Measurements from ENCODE around the gene SPEM3.

SPEM3 gene

DNA sequence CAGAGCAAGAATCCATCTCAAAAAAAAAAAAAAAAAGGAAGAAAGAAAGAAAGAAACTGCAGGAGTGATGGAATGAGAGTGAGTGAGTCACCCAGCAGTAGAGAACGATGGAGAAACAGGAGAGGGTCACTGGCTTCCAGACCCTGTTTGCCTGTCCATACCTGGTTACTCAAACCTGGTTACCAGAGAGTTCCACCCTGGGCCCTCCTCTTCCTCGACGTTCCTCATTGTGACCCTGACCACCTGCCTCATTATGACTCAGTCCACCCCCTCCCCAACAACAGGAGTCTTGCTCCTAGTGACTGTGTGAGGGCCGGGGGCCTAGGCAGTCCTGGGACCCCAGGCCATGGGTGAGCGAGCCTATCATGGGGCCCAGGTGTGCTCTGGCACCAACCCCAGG lies at the start of gene SPEM3:
Gene SPEM3, plus strand, starts transcription at position 301 of the 400 bp plus-strand sequence. Its CDS starts 46 bp downstream, at position 347.
- Mint-ChIP-seq H3K4me3 (no peak within 1 kb of the TSS), H3K4me1 (ENCODE audit: low read depth) (no peaks in the 10 kb centered on the region), H3K27ac (no peak within 1 kb of the TSS), H3K9me3 (no peaks in the 10 kb centered on the region), H3K27me3 (ENCODE audit: low read depth) (no peaks in the 10 kb centered on the region), H3K36me3 (ENCODE audit: low read depth) (no peaks in the 10 kb centered on the region)
- no peak for DNase-seq (ENCODE audit: low spot score)

DNA sequence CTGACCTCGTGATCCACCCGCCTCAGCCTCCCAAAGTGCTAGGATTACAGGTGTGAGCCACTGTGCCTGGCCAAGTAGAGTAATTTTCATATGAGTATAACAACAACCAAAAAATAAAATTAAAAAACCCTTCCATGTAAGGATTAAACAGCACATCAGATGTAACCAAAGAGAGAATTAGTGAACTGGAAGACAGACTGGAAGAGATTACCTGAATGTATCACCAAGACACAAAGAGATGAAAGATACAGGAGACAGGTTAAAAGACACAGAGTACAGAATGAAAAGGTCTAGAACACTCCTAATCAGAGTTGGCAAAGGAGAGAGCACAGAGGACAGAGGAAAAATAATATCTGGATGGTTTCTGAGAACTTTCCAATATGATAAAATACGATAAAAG lies 49.5 kb upstream of the SPEM3 start:
- no peaks in the 10 kb centered on the region for H3K4me1 Mint-ChIP-seq (ENCODE audit: low read depth)
- peaks cover 39% of the 10 kb centered on the region for H3K27me3 Mint-ChIP-seq (ENCODE audit: low read depth)

DNA sequence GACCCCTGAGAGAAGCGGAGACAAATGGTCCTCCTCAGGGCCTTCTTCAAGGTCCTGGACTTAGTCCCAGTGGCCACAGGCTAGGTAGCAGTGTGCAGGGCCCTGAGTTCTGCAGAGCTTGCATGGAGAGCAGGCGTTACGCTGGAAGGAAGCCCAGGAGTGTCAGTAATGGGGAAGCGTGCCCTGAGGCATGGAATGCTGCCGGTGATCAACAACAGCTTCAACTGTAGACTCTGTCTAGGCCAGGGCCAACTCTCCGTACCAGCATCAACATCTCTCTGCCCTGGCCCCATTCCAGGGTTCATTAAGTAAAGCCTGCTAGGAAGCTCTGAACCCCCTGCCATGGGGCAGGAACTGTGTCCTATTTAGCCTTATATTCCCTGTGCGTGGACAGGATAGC lies 48.3 kb upstream of the SPEM3 start:
- no peak overlapping the region for H3K27ac Mint-ChIP-seq
- peaks cover 5% of the 10 kb centered on the region for H3K9me3 Mint-ChIP-seq
- DNase-seq (ENCODE audit: low spot score), result no peak
- H3K27me3 Mint-ChIP-seq (ENCODE audit: low read depth), result peaks cover 37% of the 10 kb centered on the region
- H3K4me1 Mint-ChIP-seq (ENCODE audit: low read depth), result peaks cover 5% of the 10 kb centered on the region
- H3K36me3 Mint-ChIP-seq (ENCODE audit: low read depth), result no peaks in the 10 kb centered on the region
- no peak overlapping the region for H3K4me3 Mint-ChIP-seq

More for the DNA sequence above, 49.5 kb upstream of the SPEM3 start:
- no peak overlapping the region for H3K27ac Mint-ChIP-seq
- no peaks in the 10 kb centered on the region for H3K36me3 Mint-ChIP-seq (ENCODE audit: low read depth)
- no peak for DNase-seq (ENCODE audit: low spot score)
- H3K4me3 Mint-ChIP-seq, result no peak overlapping the region
- peaks cover 5% of the 10 kb centered on the region for H3K9me3 Mint-ChIP-seq

DNA sequence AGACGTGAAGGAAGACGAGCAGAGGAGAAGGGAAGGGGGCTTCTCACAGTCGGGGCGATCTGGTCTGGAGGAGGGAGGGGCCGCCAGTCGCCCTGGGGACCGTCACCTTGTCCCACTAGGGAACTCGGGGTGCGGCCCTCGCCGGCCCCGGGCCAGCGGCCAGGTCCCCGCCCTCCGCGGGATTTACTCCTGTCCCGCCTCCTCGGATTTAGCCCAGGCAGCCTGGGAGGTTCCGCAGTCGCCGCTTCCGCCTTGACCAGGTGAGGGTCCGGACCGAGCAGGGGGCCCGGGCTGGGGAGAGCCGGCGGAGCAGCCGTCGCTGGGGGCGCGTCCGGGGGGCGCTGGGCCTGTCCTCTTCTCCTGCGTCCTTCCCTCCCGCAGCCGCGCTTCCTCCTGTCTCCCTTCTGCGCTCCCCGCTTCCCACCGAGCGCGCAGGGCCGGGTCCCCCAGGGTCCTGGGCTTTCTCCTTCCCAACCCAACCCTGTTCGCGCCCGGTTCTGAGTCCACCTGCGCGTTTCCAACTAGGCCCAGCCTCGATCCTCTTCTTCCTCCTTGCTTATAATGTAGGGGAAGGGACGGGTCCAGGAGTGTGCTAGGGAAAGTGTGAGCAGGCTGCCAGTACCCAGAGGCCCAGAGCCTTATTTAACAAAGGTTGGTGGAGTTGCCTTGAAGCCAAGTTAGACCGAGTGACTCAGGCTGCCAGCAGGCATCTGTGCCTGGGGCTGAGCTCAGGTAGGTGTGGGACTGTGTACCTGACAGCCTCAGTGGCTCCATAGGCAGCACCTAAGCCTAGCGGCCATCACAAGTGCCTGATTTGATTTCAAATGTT lies 47.6 kb upstream of the SPEM3 start, which contains the start of gene TNK1:
Gene TNK1, plus strand, starts transcription at position 235 of the 829 bp plus-strand sequence. CDS start 1,838 bp downstream, outside the sequence.
- DNase-seq (ENCODE audit: low spot score), result no peak
- H3K27me3 Mint-ChIP-seq (ENCODE audit: low read depth), result peaks cover 37% of the 10 kb centered on the region
- H3K4me1 Mint-ChIP-seq (ENCODE audit: low read depth), result peaks cover 5% of the 10 kb centered on the region
- H3K9me3 Mint-ChIP-seq, result peaks cover 5% of the 10 kb centered on the region
- peaks cover 3% of the 10 kb centered on the region for H3K36me3 Mint-ChIP-seq (ENCODE audit: low read depth)
- no peak within 1 kb of the TSS for H3K27ac Mint-ChIP-seq
- no peak within 1 kb of the TSS for H3K4me3 Mint-ChIP-seq

DNA sequence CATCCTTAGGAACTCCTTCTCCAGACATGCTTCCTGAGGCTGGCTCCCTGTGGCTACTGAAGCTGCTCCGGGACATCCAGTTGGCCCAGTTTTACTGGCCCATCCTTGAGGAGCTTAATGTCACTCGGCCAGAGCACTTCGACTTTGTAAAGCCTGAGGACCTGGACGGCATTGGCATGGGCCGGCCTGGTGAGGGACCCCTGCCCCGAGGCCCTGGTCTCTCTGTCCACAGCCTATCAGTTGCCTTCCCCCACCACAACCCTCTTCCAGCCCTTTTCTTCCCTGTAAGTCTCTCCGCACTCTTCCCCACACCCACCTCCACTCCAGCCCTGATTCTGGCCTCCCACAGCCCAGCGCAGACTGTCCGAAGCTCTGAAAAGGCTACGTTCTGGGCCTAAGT lies 45.8 kb upstream of the SPEM3 start:
- peaks cover 32% of the 10 kb centered on the region for H3K27me3 Mint-ChIP-seq (ENCODE audit: low read depth)
- H3K4me1 Mint-ChIP-seq (ENCODE audit: low read depth), result peaks cover 5% of the 10 kb centered on the region
- H3K4me3 Mint-ChIP-seq, result no peak overlapping the region
- peaks cover 10% of the 10 kb centered on the region for H3K36me3 Mint-ChIP-seq (ENCODE audit: low read depth)
- H3K27ac Mint-ChIP-seq, result no peak overlapping the region
- DNase-seq (ENCODE audit: low spot score), result no peak
- H3K9me3 Mint-ChIP-seq, result peaks cover 5% of the 10 kb centered on the region

DNA sequence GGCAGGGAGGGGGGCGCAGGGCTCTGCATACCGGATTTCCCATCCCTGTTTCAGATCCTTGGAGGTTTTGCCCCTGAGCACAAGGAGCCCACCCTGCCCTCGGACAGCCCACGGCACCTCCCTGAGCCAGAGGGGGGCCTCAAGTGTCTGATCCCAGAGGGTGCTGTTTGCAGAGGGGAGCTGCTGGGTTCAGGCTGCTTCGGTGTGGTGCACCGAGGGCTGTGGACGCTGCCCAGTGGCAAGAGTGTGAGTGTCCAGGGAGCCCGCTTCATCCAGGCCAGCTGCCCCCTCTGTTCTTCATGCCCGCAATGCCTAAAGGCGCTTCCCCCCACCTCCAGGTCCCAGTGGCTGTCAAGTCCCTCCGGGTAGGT lies 45.3 kb upstream of the SPEM3 start:
- Mint-ChIP-seq H3K27ac (no peak overlapping the region), H3K4me1 (ENCODE audit: low read depth) (peaks cover 5% of the 10 kb centered on the region), H3K27me3 (ENCODE audit: low read depth) (peaks cover 32% of the 10 kb centered on the region), H3K4me3 (no peak overlapping the region), H3K9me3 (peaks cover 5% of the 10 kb centered on the region), H3K36me3 (ENCODE audit: low read depth) (peaks cover 11% of the 10 kb centered on the region)
- DNase-seq (ENCODE audit: low spot score), result no peak

DNA sequence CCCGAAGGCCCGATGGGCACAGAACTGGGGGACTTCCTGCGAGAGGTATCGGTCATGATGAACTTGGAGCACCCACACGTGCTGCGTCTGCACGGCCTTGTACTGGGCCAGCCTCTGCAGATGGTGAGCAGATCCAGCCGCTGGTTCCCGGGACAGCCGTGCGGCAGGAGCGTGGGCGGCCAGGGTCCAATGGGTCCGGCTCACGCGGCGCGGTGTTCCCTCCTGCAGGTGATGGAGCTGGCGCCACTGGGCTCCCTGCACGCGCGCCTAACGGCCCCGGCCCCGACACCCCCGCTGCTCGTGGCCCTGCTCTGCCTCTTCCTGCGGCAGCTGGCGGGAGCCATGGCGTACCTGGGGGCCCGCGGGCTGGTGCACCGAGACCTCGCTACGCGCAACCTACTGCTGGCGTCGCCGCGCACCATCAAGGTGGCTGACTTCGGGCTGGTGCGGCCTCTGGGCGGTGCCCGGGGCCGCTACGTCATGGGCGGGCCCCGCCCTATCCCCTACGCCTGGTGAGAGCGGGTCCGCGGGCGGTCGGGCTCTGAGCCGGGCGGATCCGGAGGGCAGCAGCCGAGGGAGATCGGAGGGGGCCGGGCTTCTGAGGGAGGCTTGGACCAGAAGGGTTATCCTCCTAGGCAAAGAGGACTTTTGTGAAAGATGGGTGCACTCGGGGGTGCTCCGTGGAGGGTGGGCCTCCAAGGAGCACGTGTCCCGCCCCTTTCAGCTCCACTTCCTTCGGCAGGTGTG lies 44.7 kb upstream of the SPEM3 start:
- Mint-ChIP-seq H3K4me1 (ENCODE audit: low read depth) (peaks cover 5% of the 10 kb centered on the region), H3K27ac (peak overlapping the region; percentile 22), H3K9me3 (peaks cover 5% of the 10 kb centered on the region), H3K4me3 (peak overlapping the region; percentile 66), H3K36me3 (ENCODE audit: low read depth) (peaks cover 14% of the 10 kb centered on the region), H3K27me3 (ENCODE audit: low read depth) (peaks cover 32% of the 10 kb centered on the region)
- DNase-seq (ENCODE audit: low spot score), result peak; percentile 72

DNA sequence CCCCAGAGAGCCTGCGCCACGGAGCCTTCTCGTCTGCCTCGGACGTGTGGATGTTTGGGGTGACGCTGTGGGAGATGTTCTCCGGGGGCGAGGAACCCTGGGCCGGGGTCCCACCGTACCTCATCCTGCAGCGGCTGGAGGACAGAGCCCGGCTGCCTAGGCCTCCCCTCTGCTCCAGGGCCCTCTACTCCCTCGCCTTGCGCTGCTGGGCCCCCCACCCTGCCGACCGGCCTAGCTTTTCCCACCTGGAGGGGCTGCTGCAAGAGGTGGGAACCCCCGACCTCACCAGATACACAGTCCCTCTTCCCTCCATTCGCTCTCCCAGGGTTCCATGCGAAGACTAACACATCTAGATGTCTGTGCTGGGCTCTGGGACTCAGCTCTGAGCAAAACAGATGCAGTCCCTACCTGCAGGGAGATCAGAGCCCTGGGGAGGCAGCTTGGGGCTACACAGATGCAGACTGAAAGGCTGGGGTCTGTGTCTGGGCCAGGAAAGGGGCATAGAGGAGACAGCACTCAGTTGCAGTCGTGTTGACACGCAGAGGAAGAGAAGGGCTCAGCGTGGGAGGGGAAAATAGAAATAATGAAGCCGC lies 44.1 kb upstream of the SPEM3 start:
- Mint-ChIP-seq H3K4me1 (ENCODE audit: low read depth) (peaks cover 5% of the 10 kb centered on the region), H3K27ac (peak overlapping the region; percentile 65), H3K27me3 (ENCODE audit: low read depth) (peaks cover 26% of the 10 kb centered on the region), H3K36me3 (ENCODE audit: low read depth) (peaks cover 19% of the 10 kb centered on the region), H3K9me3 (no peaks in the 10 kb centered on the region), H3K4me3 (peak overlapping the region; percentile 66)
- DNase-seq (ENCODE audit: low spot score), result no peak

DNA sequence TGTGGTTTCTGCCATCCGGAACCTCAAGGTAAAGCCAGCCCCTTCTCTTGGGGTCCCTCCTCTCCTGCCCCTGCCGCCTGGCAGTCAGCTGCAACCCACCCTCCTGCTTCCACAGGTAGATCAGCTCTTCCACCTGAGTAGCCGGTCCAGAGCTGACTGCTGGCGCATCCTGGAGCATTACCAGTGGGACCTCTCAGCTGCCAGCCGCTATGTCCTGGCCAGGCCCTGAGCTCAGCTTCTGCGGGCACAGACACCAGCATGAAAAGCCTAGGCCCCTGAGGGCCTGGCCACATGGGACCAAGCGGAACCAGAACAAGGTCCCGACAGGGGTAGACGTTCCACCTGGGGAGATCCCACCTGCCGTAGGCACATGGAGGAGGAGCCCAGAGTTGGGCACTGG lies 39.8 kb upstream of the SPEM3 start:
- H3K27me3 Mint-ChIP-seq (ENCODE audit: low read depth), result no peaks in the 10 kb centered on the region
- no peak for DNase-seq (ENCODE audit: low spot score)
- peaks cover 52% of the 10 kb centered on the region for H3K36me3 Mint-ChIP-seq (ENCODE audit: low read depth)
- no peak overlapping the region for H3K27ac Mint-ChIP-seq
- H3K4me3 Mint-ChIP-seq, result no peak overlapping the region
- no peaks in the 10 kb centered on the region for H3K9me3 Mint-ChIP-seq
- H3K4me1 Mint-ChIP-seq (ENCODE audit: low read depth), result peaks cover 18% of the 10 kb centered on the region

DNA sequence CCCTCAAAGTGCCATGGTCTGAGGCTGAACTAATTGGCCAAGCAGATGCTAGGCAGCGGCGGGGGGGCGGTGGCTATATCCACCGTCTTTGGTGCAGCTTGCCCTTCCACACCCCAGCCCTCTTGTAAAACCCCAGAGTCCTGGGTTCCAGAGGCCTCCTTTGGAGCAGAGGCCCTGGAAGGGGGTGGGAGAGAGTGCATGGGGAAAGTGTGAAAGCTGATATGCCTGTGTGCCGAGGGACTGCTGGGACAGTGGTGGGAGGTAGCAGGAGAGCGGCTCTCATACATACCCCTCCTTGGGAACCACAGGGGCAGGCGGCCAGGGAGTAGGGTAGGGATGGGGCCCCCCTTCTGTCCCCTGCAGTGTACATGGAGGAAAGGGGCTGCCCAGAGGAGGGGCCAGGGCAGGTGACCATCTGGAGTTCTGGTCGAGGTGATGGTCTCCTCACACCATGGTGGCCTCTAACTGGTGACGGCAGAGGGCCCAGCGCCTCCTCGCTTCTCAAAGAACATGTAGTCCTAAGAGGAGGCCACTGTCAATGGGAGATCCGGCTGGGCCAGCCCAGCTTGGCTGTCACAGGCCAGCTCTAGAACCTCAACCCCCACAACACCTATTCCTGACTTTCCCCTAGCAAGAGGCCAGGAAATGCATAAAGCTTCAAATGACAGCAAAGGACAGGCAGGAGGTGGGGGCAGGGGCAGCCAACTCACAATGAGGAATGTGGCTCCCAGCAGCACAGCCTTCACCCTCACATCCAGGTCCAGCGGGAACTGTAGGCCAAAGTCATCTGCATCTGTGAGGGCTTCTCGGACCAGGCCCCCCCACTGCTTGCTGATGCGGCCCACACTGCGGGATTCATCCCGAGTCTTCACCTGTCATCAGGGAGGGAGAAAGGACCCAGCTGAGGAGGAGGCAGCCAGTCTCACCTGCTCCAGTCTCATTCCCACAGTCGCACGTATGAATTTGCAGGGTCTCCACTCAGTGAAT lies 38.4 kb upstream of the SPEM3 start:
- DNase-seq (ENCODE audit: low spot score), result no peak
- Mint-ChIP-seq H3K27me3 (ENCODE audit: low read depth) (no peaks in the 10 kb centered on the region), H3K27ac (no peak overlapping the region), H3K36me3 (ENCODE audit: low read depth) (peaks cover 52% of the 10 kb centered on the region), H3K4me1 (ENCODE audit: low read depth) (peaks cover 17% of the 10 kb centered on the region), H3K4me3 (no peak overlapping the region), H3K9me3 (no peaks in the 10 kb centered on the region)

DNA sequence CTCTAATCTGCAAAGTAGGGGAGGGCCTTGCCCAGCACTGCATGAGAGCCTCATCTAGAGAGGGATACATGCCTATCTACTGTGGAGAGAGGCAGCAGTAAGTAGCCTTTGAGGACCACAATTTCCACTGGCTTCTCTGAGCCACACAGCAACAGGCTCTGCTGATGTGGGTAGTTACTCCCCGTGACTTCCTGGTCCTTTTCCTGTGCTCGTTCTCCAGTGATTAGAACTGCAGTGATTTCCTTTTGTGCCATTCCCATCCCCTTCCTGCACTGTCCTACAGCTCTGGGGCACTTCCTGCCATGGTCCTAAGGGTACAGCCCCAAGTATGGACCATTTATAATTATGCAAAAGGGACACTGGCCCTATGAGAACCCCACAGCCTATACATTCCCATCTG lies 37.4 kb upstream of the SPEM3 start:
- peaks cover 20% of the 10 kb centered on the region for H3K4me1 Mint-ChIP-seq (ENCODE audit: low read depth)
- peaks cover 49% of the 10 kb centered on the region for H3K36me3 Mint-ChIP-seq (ENCODE audit: low read depth)
- no peaks in the 10 kb centered on the region for H3K27me3 Mint-ChIP-seq (ENCODE audit: low read depth)
- no peak overlapping the region for H3K27ac Mint-ChIP-seq
- peak overlapping the region; percentile 13 for H3K4me3 Mint-ChIP-seq
- DNase-seq (ENCODE audit: low spot score), result no peak
- H3K9me3 Mint-ChIP-seq, result no peaks in the 10 kb centered on the region

DNA sequence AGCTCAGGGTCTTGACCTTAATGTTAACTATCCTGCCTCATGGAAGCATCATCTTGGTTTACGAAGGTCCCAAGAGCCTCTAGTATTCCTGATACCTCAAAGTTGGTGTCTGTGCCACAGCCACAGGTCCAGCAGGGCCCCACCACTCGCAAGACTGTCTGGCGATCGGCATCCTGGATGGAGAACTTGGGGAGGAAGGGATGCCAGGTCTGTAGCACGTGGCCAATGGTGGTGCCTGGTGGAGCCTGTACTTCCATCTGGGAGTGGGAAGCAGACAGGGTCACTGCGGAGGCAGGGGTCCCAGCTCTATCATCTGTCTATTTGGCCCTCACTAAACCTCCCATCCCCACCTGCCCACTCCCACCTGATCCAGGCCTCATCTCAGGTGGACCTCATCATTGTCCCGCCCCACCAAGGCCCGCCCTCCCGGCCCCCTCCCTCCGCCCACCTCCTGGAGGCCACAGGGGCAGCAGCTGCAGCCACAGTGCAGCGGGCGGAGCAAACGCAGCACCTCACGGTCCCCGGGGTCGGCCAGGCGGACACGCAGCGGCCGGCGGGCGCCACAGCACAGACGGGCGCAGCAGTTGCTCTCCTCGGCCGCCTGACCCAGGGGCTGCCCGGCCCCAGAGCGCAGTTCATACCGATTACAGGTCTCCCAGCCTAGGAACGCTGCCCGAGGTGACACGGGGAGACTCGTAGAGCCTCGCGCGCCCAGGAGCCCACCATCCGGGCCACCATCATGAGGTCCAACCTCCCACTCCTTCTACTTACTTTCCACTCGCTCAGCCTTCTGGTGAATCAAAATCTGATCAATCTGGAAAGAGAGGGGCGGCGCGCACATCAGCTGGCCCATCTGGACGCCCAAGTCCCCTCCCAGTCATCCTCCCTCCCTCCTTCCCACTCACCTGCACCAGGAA lies 35.7 kb upstream of the SPEM3 start:
- no peak for DNase-seq (ENCODE audit: low spot score)
- H3K36me3 Mint-ChIP-seq (ENCODE audit: low read depth), result peaks cover 42% of the 10 kb centered on the region
- peaks cover 20% of the 10 kb centered on the region for H3K4me1 Mint-ChIP-seq (ENCODE audit: low read depth)
- peak overlapping the region; percentile 97 for H3K4me3 Mint-ChIP-seq
- H3K27me3 Mint-ChIP-seq (ENCODE audit: low read depth), result no peaks in the 10 kb centered on the region
- peak overlapping the region; percentile 65 for H3K27ac Mint-ChIP-seq
- H3K9me3 Mint-ChIP-seq, result no peaks in the 10 kb centered on the region

Measured in T-helper 2 cell treated with Interferon-gamma antibody and Interleukin-4, amounts not matched to agents 5 μg/mL and 100 μg/mL, for 36 hours (primary cell).